ENCODE measurements around the gene ECEL1.

DNA sequence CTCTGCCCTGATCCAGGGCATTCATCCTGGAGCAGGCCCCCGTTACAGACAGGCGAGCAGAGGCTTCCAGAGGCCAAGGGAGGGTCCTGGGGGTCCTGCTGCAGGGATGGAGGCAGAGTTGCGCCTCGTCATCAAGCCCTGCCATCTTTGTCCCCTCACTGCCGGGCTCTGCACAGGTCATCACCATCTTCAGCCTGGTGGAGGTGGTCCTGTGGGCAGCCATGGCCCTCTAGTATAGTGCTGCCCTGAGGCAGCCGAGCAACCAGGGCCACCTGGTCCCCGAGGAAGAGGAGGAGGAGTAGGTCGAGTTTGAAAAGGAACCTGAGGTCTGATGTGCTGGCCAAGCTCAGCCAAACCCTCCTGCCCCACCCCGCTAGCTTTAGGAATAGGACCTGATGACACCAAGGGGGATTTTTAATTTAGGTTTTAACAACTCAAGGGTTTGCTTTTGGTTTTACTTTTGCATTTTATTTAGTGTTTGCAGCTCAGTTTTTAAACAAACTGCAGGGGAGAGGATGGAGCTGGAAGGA lies 40.5 kb downstream of the ECEL1 start:
- TF ChIP-seq POLR2A (IDR thresholded peaks at IDR 0.05) (no peak), CTCF (IDR thresholded peaks at IDR 0.05) (no peak)

All from uterus (tissue), 2 donors.